Subcutaneous abdominal adipose tissue (tissue), 5 donors: ENCODE measurements around the gene LPAR2.

Experiments used
- H3K27ac ChIP-seq: one replicate; pipeline ENCODE4 v1.7.0; 2013; ENCODE audit warnings: low read depth, mild to moderate bottlenecking, inconsistent platforms, low read length, moderate library complexity
- H3K27me3 ChIP-seq, 5 donors: one replicate each; pipeline ENCODE4 v1.7.0; 2013; ENCODE audit warnings: low read length in 5 of 5, inconsistent platforms in 1 of 5; ENCODE audit not compliant: control insufficient read depth in 5 of 5, insufficient read depth in 4 of 5
- H3K36me3 ChIP-seq, 5 donors: one replicate each; pipeline ENCODE4 v1.7.0; 2013; ENCODE audit warnings: low read length in 5 of 5; ENCODE audit not compliant: control insufficient read depth in 5 of 5, insufficient read depth in 5 of 5
- H3K4me1 ChIP-seq, 5 donors: one replicate each; pipeline ENCODE4 v1.7.0; 2013; ENCODE audit warnings: low read length in 5 of 5, mild to moderate bottlenecking in 3 of 5, moderate library complexity in 1 of 5; ENCODE audit not compliant: control insufficient read depth in 5 of 5, insufficient read depth in 5 of 5
- H3K4me3 ChIP-seq, 5 donors: one replicate each; pipeline ENCODE4 v1.7.0; 2013; ENCODE audit warnings: low read length in 5 of 5, low read depth in 1 of 5
- H3K9ac ChIP-seq, 5 donors: one replicate each; pipeline ENCODE4 v1.7.0; 2013; ENCODE audit warnings: low read length in 5 of 5, mild to moderate bottlenecking in 4 of 5, moderate library complexity in 3 of 5
- H3K9me3 ChIP-seq, 5 donors: one replicate each; pipeline ENCODE4 v1.7.0; 2013; ENCODE audit warnings: low read length in 5 of 5; ENCODE audit not compliant: control insufficient read depth in 5 of 5
- donor health status: healthy.
- donor health status: healthy.
- donor health status: healthy.
- donor health status: healthy.
- donor health status: healthy.

Gene LPAR2

GRCh38 chr19:19587771-19588170 is 40.2 kb downstream of the LPAR2 start:
- no peaks in the 10 kb centered on the region for H3K9me3 ChIP-seq
- no peaks in the 10 kb centered on the region for H3K27me3 ChIP-seq
- peaks cover 0 to 17% (median 15%) of the 10 kb centered on the region in 5 donors for H3K4me1 ChIP-seq
- H3K9ac ChIP-seq = no peak overlapping the region
- no peak overlapping the region for H3K27ac ChIP-seq
- no peak overlapping the region for H3K4me3 ChIP-seq
- no peaks in the 10 kb centered on the region for H3K36me3 ChIP-seq

DNA sequence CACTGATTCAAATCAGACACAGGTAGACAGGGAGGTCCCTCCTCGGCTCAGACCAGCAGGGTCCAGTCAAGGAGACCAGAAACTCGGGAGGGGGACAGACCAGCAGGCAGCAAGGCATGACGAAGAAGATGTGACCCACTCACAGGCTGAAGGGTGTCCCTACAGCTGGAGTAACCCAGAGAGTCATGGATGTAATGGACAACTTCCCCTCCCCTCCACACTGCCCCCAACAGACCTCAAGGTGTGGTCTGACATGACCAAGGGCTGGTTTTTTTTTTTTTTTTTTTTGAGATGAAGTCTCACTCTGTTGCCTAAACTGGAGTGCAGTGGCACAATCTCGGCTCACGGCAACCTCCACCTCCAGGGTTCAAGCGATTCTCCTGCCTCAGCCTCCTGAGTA is 43.7 kb downstream of the LPAR2 start:
- Histone ChIP-seq H3K4me3 (no peak overlapping the region), H3K36me3 (no peaks in the 10 kb centered on the region), H3K27ac (no peak overlapping the region), H3K27me3 (no peaks in the 10 kb centered on the region), H3K9ac (no peak overlapping the region), H3K9me3 (no peaks in the 10 kb centered on the region), H3K4me1 (no peaks in the 10 kb centered on the region)

DNA sequence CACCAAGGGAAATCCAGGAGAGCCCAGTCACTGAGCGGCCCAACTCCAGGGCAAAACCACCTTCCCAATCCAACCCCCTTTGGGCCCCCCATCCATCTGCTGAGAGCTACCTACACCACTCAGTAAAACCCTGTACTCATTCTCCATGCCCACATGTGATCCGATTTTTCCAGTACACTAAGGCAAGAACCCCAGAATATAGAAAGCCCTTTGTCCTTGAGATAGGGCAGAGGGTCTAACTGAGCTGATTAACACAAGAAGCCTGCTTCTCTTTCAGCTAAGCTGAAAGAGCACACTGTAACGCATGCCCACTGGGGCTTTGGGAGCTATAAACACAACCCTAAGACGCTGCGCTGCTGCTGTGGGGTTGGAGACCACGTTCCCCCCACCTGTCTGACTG is 45.5 kb downstream of the LPAR2 start:
- Histone ChIP-seq H3K9me3 (no peaks in the 10 kb centered on the region), H3K4me1 (no peaks in the 10 kb centered on the region), H3K27me3 (no peaks in the 10 kb centered on the region), H3K36me3 (no peaks in the 10 kb centered on the region), H3K27ac (no peak overlapping the region), H3K4me3 (no peak overlapping the region), H3K9ac (no peak overlapping the region)

DNA sequence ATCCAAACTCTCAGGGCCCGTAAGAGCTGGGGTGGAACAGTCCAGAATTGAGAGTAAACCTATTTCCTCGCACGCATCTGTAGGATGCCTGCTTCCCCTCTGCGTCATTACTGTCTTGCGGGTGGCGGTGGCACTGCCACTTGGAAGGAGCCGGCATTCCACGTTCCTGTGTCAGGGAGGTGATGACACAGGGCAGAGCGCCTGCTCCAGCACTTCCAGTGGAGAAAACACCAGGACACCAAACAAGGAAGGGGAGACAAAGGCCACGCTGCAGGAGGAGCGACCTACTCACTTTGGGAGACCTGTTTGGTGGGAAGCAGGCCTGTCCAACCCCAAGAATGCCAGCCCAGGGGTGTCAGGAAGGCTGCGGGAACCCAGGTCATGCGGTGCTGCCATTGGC is 46.6 kb downstream of the LPAR2 start:
- Histone ChIP-seq H3K9me3 (no peaks in the 10 kb centered on the region), H3K36me3 (no peaks in the 10 kb centered on the region), H3K27me3 (no peaks in the 10 kb centered on the region), H3K9ac (no peak overlapping the region), H3K4me1 (no peaks in the 10 kb centered on the region), H3K4me3 (no peak overlapping the region), H3K27ac (no peak overlapping the region)

GRCh38 chr19:19580418-19580817 is 47.6 kb downstream of the LPAR2 start:
- no peaks in the 10 kb centered on the region for H3K27me3 ChIP-seq
- no peak overlapping the region for H3K9ac ChIP-seq
- no peaks in the 10 kb centered on the region for H3K9me3 ChIP-seq
- H3K27ac ChIP-seq = no peak overlapping the region
- no peaks in the 10 kb centered on the region for H3K4me1 ChIP-seq
- H3K36me3 ChIP-seq = no peaks in the 10 kb centered on the region
- no peak overlapping the region for H3K4me3 ChIP-seq

DNA sequence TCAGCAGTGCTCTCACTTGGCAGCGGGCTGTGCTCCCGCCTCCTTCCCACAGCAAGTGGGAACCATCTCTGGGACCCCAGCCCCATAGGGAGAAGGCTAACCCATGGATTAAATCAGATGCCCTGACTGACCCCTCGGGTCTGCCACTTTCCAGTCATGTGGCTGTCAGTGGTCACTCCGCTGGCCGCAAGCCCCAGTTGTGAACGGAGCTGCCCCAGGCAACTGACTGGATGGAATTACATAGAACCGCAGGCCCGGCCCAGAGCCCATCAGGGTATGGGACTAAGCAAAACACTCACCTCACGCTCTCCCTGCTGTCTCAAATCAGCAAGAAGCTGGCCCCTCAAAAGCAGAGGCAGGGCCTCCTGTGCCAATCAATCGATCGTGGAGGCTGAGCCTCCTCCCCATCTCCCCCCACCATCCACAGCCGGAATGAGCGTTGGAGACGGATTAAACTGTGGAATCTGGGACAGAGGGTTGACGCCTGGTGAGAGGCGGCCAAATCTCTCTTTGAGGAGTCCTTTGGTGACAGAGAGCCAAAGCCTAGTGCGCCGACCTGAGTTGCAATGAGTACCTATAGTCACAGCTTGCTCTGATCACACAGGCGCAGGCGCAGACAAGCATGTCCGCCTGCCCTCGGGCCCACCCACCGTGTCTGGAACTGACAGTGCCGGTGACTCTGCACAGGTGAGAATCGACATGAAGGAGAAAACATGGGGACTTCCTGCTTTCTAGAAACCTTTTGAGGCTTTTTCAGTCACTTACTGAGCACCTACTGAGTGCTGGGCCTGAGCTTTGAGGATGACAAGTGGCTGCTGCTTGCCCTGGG is 48.3 kb downstream of the LPAR2 start:
- no peak overlapping the region for H3K27ac ChIP-seq
- no peak overlapping the region for H3K9ac ChIP-seq

DNA sequence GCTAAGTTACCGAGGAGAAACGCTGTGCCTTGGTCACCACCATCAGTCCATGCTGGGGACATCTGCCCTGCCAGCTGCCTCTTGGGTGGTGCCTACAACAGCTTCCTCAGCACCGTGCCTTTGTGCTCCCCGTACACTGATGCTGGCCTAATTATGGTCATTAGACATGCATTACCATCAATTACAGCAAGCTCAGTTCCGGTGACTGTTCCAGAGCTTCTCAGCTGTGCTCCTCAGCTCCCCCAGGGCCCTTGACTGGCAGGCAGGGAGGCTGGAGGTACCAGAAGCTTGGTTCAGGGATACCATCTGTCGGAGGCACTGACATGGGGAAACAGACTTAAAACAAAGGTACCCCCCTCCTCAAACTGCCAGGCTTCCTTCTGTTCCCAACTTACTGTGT is 49.8 kb downstream of the LPAR2 start:
- H3K4me3 ChIP-seq = no peak overlapping the region
- no peaks in the 10 kb centered on the region for H3K27me3 ChIP-seq
- no peaks in the 10 kb centered on the region for H3K4me1 ChIP-seq
- H3K9ac ChIP-seq = no peak overlapping the region
- no peaks in the 10 kb centered on the region for H3K36me3 ChIP-seq
- no peak overlapping the region for H3K27ac ChIP-seq
- no peaks in the 10 kb centered on the region for H3K9me3 ChIP-seq

More for the DNA sequence above, 48.3 kb downstream of the LPAR2 start:
- Histone ChIP-seq H3K4me1 (no peaks in the 10 kb centered on the region), H3K4me3 (no peak overlapping the region), H3K27me3 (no peaks in the 10 kb centered on the region), H3K9me3 (no peaks in the 10 kb centered on the region), H3K36me3 (no peaks in the 10 kb centered on the region)

DNA sequence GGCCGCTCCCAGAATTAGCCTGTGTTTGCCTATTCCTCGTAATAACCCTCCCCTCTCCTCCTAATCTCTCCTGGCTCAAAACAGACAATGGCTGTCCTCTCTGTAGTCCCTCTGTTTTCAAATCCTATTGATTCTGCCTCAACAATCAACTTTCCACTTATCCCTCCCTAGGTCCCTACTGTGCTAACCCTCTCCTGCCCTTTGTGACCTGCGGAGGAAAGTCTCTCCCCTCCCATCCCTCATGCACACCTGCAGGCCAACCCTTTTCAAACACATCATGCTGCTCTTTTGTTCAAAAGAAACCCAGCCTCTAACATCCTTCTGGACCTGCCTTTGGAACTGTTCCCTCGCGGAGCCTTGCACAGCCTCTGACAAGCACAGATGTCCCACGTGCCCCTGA is 52.6 kb downstream of the LPAR2 start:
- Histone ChIP-seq H3K9ac (no peak overlapping the region), H3K36me3 (peaks cover 0 to under 1% (median 0%) of the 10 kb centered on the region in 5 donors)

More for the DNA sequence above, 52.6 kb downstream of the LPAR2 start:
- Histone ChIP-seq H3K27me3 (no peaks in the 10 kb centered on the region), H3K4me3 (no peak overlapping the region), H3K9me3 (no peaks in the 10 kb centered on the region), H3K4me1 (no peaks in the 10 kb centered on the region), H3K27ac (no peak overlapping the region)
